SH-SY5Y (cell line): ENCODE measurements around the gene AKAP5.

ENCODE experiments used
- GATA2 ChIP-seq: IDR thresholded peaks from 2 replicates; pipeline ENCODE4 v1.6.1; 2011; ENCODE audit warnings: mild to moderate bottlenecking, low read depth, low read length
- GATA3 ChIP-seq: IDR thresholded peaks from 2 replicates; pipeline ENCODE4 v1.6.1; 2011; ENCODE audit warnings: low read depth, mild to moderate bottlenecking, low read length, moderate library complexity

GRCh38 chr14:64518229-64518628, 52.9 kb downstream of the AKAP5 start:
- TF ChIP-seq GATA3 (no peak), GATA2 (no peak)
